Neural cell (in vitro differentiated cells): ENCODE measurements around the gene RAPGEF3.

Experiments
- TAF1 ChIP-seq: IDR thresholded peaks from 2 replicates; pipeline ENCODE4 v1.6.1; 2012; ENCODE audit warnings: low read depth
- TF ChIP-seq, protein P1 (sequence below): fragments of 450-650 bp; IDR thresholded peaks from 2 replicates; pipeline ENCODE4 v1.5.1; 2014; ENCODE audit warnings: antibody characterized with exemption, mild to moderate bottlenecking, moderate library complexity; ENCODE audit not compliant: poor library complexity, severe bottlenecking

DNA sequence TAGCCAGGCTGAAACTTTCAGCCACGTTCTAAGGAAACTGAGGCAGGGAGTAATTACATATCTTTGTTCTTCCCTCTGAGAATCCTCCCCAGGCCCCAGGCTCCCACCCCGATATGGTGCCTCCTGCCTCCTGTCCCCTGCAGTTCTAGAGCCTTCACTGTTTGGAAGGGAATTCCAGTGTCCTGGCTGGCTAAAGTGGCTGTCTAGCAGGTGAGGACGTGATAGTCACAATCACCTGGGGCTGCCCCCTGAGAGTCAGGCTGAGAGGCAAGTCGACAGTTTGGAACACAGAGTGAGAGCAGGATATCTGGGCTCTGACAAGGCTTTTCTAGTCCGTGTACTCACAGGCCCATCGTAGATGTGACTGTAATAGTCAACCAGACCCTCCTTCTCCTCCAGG, 46.5 kb downstream of the RAPGEF3 start:
- TF ChIP-seq, protein P1, sequence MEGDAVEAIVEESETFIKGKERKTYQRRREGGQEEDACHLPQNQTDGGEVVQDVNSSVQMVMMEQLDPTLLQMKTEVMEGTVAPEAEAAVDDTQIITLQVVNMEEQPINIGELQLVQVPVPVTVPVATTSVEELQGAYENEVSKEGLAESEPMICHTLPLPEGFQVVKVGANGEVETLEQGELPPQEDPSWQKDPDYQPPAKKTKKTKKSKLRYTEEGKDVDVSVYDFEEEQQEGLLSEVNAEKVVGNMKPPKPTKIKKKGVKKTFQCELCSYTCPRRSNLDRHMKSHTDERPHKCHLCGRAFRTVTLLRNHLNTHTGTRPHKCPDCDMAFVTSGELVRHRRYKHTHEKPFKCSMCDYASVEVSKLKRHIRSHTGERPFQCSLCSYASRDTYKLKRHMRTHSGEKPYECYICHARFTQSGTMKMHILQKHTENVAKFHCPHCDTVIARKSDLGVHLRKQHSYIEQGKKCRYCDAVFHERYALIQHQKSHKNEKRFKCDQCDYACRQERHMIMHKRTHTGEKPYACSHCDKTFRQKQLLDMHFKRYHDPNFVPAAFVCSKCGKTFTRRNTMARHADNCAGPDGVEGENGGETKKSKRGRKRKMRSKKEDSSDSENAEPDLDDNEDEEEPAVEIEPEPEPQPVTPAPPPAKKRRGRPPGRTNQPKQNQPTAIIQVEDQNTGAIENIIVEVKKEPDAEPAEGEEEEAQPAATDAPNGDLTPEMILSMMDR = no peak
- no peak for TF ChIP-seq TAF1
